ENCODE measurements around the gene WDR86.

DNA sequence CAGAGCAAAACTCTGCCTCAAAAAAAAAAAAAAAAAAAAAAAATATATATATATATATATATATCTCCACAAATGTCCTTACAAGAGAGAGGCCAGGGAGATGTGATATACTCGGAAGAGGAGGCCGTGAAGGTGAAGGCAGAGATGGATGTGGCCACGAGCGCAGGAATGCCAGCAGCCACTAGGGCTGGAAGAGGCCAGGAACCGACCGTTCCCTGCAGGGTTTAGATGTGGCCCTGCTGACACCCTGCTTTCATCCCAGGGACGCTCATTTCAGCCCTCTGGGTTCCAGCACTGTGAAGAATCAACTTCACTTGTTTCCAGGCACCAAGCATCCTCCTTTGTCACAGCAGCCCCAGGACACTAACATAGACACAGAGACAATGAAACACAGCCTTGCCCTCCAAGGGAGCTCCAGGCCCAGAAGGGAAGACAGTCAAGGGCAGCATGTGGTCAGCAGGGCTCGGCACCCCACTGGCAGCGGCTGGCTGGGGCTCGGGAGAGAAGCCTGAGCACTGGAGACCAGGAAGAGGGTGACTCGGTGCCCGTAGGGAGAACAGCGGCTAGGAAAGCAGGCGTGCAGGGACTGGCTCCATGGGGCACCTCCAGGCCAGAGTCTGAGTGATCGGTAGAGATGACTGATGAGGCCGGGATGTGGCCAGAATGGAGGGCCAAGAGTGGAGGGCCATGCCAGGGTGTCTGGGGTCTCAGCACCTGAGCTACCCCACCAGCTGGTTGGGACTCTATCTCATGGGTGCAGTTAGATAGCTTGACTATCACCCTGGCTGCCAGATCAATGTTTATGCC lies 7.6 kb downstream of the WDR86 start:
- TF ChIP-seq, protein P1, sequence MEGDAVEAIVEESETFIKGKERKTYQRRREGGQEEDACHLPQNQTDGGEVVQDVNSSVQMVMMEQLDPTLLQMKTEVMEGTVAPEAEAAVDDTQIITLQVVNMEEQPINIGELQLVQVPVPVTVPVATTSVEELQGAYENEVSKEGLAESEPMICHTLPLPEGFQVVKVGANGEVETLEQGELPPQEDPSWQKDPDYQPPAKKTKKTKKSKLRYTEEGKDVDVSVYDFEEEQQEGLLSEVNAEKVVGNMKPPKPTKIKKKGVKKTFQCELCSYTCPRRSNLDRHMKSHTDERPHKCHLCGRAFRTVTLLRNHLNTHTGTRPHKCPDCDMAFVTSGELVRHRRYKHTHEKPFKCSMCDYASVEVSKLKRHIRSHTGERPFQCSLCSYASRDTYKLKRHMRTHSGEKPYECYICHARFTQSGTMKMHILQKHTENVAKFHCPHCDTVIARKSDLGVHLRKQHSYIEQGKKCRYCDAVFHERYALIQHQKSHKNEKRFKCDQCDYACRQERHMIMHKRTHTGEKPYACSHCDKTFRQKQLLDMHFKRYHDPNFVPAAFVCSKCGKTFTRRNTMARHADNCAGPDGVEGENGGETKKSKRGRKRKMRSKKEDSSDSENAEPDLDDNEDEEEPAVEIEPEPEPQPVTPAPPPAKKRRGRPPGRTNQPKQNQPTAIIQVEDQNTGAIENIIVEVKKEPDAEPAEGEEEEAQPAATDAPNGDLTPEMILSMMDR (IDR thresholded peaks at IDR 0.05), result no peak
- no peak for TF ChIP-seq POLR2A (IDR thresholded peaks at IDR 0.05)
